NCI-H146 treated with DMSO at 0.1 percent for 48 hours (cell line): ENCODE results near the gene SUSD3.

Source experiments
- DNase-seq: peaks from one replicate; lab custom pipeline; 2025; ENCODE audit not compliant: unreplicated experiment; lab: John Stamatoyannopoulos, UW

Gene SUSD3

GRCh38 chr9:93072383-93072795, 13.9 kb downstream of the SUSD3 start:
- DNase-seq, result no peak

- DNase-seq, result no peak
These were observed 17.7 kb downstream of the SUSD3 start for GRCh38 chr9:93076101-93076791.

- DNase-seq, result no peak
These were observed 18.3 kb downstream of the SUSD3 start for GRCh38 chr9:93076792-93077128.

- no peak for DNase-seq
These were observed 18.9 kb downstream of the SUSD3 start for GRCh38 chr9:93077367-93077766.

GRCh38 chr9:93077811-93078210, 19.3 kb downstream of the SUSD3 start:
- DNase-seq, result no peak

- DNase-seq, result no peak
These were observed 20.9 kb downstream of the SUSD3 start for GRCh38 chr9:93079371-93079770.

GRCh38 chr9:93080406-93080805, 21.9 kb downstream of the SUSD3 start:
- DNase-seq, result no peak

GRCh38 chr9:93081081-93081529, 22.6 kb downstream of the SUSD3 start:
- no peak for DNase-seq

GRCh38 chr9:93081931-93082330, 23.4 kb downstream of the SUSD3 start:
- no peak for DNase-seq

GRCh38 chr9:93082841-93083411, 24.4 kb downstream of the SUSD3 start:
- DNase-seq, result no peak

- no peak for DNase-seq
These were observed 25.3 kb downstream of the SUSD3 start for GRCh38 chr9:93083592-93084470.

GRCh38 chr9:93084471-93084881, 26.0 kb downstream of the SUSD3 start:
- DNase-seq, result no peak

GRCh38 chr9:93085676-93086075, 27.2 kb downstream of the SUSD3 start:
- no peak for DNase-seq

- no peak for DNase-seq
These were observed 28.1 kb downstream of the SUSD3 start for GRCh38 chr9:93086447-93087224.

GRCh38 chr9:93087971-93088655, 29.6 kb downstream of the SUSD3 start:
- no peak for DNase-seq

- no peak for DNase-seq
These were observed 30.1 kb downstream of the SUSD3 start for GRCh38 chr9:93088656-93089015.

GRCh38 chr9:93089024-93089423, 30.5 kb downstream of the SUSD3 start:
- no peak for DNase-seq

GRCh38 chr9:93089481-93089991, 31.0 kb downstream of the SUSD3 start:
- no peak for DNase-seq

- no peak for DNase-seq
These were observed 31.7 kb downstream of the SUSD3 start for GRCh38 chr9:93090091-93090655.

GRCh38 chr9:93091056-93091452, 32.6 kb downstream of the SUSD3 start:
- no peak for DNase-seq
